K562 (cell line): ENCODE measurements around the gene SLC12A4. TPM values are rescaled to one million over a fixed set of nuclear protein-coding genes. Genes with fewer than 3 reads are reported as not detected.

Experiments used
- CBFB ChIP-seq: sonication (generic); formaldehyde crosslinking; IDR thresholded peaks from 2 replicates; pipeline ENCODE4 v1.4.0; 2020; ENCODE audit warnings: mild to moderate bottlenecking, missing genetic modification reagents
- DIDO1 ChIP-seq: fragments of 450-650 bp; IDR thresholded peaks from 2 replicates; pipeline ENCODE4 v1.6.1; 2016; ENCODE audit warnings: low read depth, missing biosample characterization, missing genetic modification characterization
- PTBP1 ChIP-seq: fragments of 200-400 bp; formaldehyde crosslinking; IDR thresholded peaks from 2 replicates; pipeline ENCODE4 v1.6.1; 2017; ENCODE audit warnings: low read depth, low read length
- SMARCA5 ChIP-seq: fragments of 450-650 bp; IDR thresholded peaks from 2 replicates; pipeline ENCODE4 v1.6.1; 2016
- ZNF280A ChIP-seq: fragments of 450-650 bp; IDR thresholded peaks from 2 replicates; pipeline ENCODE4 v1.6.1; 2018; ENCODE audit warnings: mild to moderate bottlenecking, low read depth; ENCODE audit not compliant: partially characterized antibody
- ZNF407 ChIP-seq: fragments of 450-650 bp; IDR thresholded peaks from 2 replicates; pipeline ENCODE4 v1.6.1; 2016; ENCODE audit warnings: low read depth
- polyA plus RNA-seq, 8 experiments: library from polyadenylated mRNA; depleted of rRNA in 4 of 8; stranded (reverse) in 5 of 8; unstranded in 3 of 8; fragments of >200 nt; fragmentation: Nextera tagmentation in 2 of 8; fragmentation: Illumina TruSeq in 1 of 8; extraction: Ambion mirVana in 2 of 8; extraction: Trizol in 1 of 8; gene quantifications; 2 replicates each; pipeline versions ENCODE4 v1.2.1 to v1.2.3, GENCODE V29; 2011 to 2014; ENCODE audit warnings: inconsistent platforms in 1 of 8, missing spikeins in 1 of 8
- total RNA-seq, 7 experiments: library from RNA; depleted of rRNA in 6 of 7; stranded (reverse); fragments of >200 nt in 6 of 7; fragmentation: Illumina TruSeq in 2 of 7; extraction: Trizol in 2 of 7; gene quantifications; 2 replicates each; pipeline versions ENCODE4 v1.2.1 to v1.2.3, GENCODE V29; 2011 to 2021; ENCODE audit warnings: low replicate concordance in 1 of 7

The SLC12A4 gene
- total and polyA plus RNA-seq, 9 of the 15 experiments (the other 6 are each of a cell fraction or from before 2014, with no cell fraction given) = 0.75 to 43.5 (median 15.0) TPM

- no peak for TF ChIP-seq ZNF407
- TF ChIP-seq SMARCA5 = no peak
- TF ChIP-seq CBFB (CRISPR knock-in tag) = no peak
- TF ChIP-seq ZNF280A = no peak
- TF ChIP-seq DIDO1 = no peak
- TF ChIP-seq PTBP1 = no peak
Measured at GRCh38 chr16:67965668-67966548, 2.5 kb downstream of the SLC12A4 start (continued).
